ENCODE data around the gene SEBOX.

- TF ChIP-seq CTCF (IDR thresholded peaks at IDR 0.05) (no peak), USF2 (IDR thresholded peaks at IDR 0.05) (no peak)
Observed at GRCh38 chr17:28404007-28404406, 39.0 kb upstream of the SEBOX start.

All from A549 (cell line).